HG03139 (cell line): ENCODE data around the gene MRPS7.

Experiments
- ATAC-seq: cut with Tn5 transposase; IDR thresholded peaks from one replicate; pipeline ENCODE4 v1.9.1; 2021; ENCODE audit not compliant: unreplicated experiment

The MRPS7 gene

DNA sequence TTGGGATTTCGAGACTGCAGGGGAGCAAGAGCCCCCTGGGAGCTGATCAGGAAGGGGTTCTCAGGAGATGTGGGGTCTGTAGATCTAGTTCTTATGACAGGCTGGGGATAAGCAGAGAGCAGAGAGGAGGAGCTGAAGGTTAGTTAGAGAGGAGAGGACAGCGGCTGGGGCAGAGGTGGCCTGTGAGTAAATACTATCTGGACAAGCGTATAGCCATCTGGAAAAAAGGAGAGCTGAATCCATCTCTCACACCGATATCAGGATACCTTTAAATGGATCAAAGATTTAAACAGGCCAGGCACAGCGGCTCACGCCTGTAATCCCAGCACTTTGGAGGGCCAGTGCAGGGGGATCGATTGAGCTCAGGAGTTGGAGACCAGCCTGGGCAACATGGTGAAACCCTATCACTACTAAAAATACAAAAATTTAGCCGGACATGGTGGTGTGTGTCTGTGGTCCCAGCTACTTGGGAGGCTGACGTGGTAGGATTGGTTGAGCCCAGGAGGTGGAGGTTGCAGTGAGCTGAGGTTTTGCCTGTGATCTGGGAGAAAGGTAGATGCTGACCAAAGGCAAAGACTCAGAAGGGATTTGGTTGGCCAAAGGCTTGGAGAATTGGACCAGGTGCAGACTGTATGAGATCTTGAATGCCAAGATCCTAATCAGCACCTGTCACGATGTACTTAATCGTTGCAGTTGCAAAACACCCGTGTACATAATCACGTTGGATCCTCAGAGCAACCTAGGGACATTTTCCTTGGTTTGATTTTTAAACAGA, 46.5 kb downstream of the MRPS7 start:
- ATAC-seq: no peak

DNA sequence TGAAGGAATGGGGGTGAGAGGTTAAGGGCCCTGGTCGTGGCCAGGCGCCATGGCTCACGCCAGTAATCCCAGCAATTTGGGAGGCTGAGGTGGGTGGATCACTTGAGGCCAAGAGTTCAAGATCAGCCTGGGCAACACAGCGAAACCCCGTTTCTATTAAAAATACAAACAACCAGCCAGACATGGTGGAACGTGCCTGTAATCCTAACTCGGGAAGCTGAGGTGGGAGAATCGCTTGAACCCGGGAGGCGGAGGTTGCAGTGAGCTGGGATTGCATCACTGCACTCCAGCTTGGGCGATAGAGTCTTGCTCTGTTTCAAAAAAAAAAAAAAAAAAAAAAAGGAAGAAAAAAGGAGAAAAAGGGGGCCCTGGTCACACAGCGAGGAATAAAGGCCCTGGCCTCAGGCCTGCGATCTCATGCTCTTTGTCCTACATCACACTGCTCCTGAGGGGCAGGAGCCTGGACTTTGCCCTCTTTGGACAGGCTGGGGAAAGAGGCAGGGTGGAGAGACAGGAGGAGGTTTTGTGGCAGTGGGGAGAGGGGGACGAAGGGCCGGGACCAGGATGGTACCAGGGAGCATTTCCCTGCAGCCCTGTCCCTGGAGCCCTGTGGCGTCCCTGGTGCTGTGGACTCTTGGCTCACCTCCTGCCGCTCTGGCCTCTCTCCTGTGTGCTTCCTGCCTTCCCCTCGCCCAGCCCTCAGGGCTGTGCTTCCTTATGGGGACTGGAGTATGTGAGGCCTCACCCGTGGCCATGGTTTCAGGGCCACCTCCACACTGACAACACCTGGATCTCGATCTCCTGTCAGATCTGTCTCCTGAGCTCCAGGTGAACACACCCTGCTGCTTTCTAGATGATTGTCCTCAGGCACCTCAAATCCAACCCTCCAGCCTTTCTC, 47.3 kb downstream of the MRPS7 start:
- ATAC-seq: no peak

DNA sequence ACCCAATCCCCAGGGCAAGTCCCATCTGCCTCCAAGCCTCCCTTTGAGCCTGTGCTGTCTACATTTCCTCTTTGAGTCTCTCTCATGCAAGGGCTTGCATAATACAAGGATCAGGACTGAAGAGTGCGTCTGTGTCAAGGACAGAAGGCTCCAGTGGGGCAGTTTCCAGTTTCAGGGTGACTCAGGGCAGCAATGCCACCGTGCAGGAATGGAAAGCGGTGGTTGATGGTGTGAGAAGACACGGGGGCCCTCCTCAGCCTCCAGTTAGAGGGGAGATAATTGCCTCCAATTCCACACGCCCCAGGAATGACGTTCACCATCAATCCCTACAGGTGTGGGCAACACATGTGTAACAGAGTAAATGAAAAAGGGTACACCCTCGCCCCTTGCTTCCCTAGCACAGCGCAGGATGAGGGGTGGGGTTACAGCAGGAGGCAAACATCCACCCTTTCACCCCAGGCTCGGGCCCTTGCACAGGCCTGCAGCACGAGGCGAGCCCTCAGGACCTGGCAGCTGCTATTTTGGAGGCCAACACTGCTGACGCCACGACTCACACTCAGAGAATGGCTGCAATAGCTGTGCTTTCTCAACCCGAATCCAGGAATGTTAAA, 52.4 kb downstream of the MRPS7 start:
- ATAC-seq: no peak

DNA sequence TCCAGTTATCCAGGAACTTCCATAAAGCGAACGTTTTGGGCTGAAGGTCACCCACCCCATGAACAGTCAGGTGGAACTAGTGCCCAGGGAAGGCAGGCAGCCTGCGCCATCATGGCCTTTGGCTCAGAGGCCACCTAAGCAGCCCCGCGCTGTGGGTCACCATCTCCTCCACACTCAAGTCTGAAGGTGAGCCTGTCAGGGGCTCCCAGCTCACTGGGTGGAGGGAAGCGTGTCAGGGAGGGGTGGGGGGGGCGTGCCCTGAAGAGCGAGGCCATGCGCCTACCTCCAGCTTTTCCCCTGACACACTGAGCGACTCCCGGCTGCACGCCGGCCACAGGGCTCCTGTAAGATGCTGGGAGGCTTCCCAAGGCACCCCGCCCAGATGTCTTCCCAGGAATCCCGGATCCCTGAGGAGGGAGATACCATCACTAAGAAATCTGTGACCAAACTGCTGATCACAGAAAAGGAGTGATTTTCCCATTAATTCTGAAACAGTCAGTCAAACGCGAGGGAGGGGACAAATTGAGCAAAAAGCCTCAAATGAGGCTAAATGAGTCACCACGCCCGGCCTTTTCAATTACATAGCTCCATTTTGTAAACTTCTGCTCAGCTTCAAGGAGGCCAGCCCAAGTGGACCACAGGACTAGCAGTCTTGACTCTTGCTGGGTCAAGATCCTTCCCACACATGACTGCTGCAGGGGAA, 54.0 kb downstream of the MRPS7 start:
- no peak for ATAC-seq
